GM12878 (cell line): Measurements from ENCODE around the gene ANK3. TPM values are rescaled to one million over a fixed set of nuclear protein-coding genes. Genes with fewer than 3 reads are reported as not detected.

Experiments used
- ATAC-seq: fragments of 200-7000 bp; cut with Tn5 transposase; 3 replicates; pipeline ENCODE4 v1.9.1; 2020; ENCODE audit warnings: mild to moderate bottlenecking, moderate library complexity
- BruUV-seq: library from RNA; stranded (reverse); fragments of 400-500 nt; replicated peaks from 2 replicates; lab custom pipeline; 2021; lab: Mats Ljungman, UMichigan
- CTCF ChIA-PET: fragments of 300-600 bp; sonication (Branson Sonifier 250); formaldehyde crosslinking; extraction: SDS; loops from one replicate; lab custom pipeline; 2021; ENCODE audit warnings: inconsistent platforms; lab: Yijun Ruan, JAX
- POLR2A ChIA-PET: fragments of 350-600 bp; formaldehyde crosslinking; extraction: SDS; loops from one replicate; lab custom pipeline; 2021; ENCODE audit warnings: inconsistent platforms; lab: Charles Lee
- RAD21 ChIA-PET: fragments of 300-600 bp; sonication (Branson Sonifier 250); formaldehyde crosslinking; loops from one replicate; lab custom pipeline; 2023; ENCODE audit warnings: antibody characterized with exemption; ENCODE audit not compliant: unreplicated experiment; lab: Charles Lee
- SMC1A ChIA-PET: fragments of 300-600 bp; sonication (Branson Sonifier 250); formaldehyde crosslinking; loops from one replicate; lab custom pipeline; 2023; ENCODE audit not compliant: unreplicated experiment, uncharacterized antibody; lab: Charles Lee
- DNase-seq: peaks from one replicate; pipeline ENCODE4 v3.0.0-alpha.2; 2011; ENCODE audit warnings: low read depth, low spot score
- FAIRE-seq: peaks from 3 replicates; lab custom pipeline; 2011; peaks lifted over from hg19 to GRCh38; lab: Jason Lieb, UNC
- H2AFZ ChIP-seq: 2 replicates; pipeline ENCODE4 v1.6.0; 2011; ENCODE audit warnings: low read depth, low read length, control low read depth; ENCODE audit not compliant: control insufficient read depth
- H3K27ac ChIP-seq: 2 replicates; pipeline ENCODE4 v1.5.1; 2011; ENCODE audit warnings: control low read depth; ENCODE audit not compliant: control insufficient read depth, insufficient read depth
- H3K27me3 ChIP-seq, 2 experiments: replicated peaks in 1 of 2; 2 replicates each; pipeline versions ENCODE4 v1.6.0 to v1.6.1; 2011; ENCODE audit warnings: low read length in 1 of 2; ENCODE audit not compliant: control insufficient read depth in 2 of 2, insufficient read depth in 2 of 2
- H3K36me3 ChIP-seq, 2 experiments: 2 replicates each; pipeline ENCODE4 v1.5.1; 2011; ENCODE audit warnings: low read length in 1 of 2; ENCODE audit not compliant: control insufficient read depth in 2 of 2, insufficient read depth in 2 of 2
- H3K4me1 ChIP-seq: 2 replicates; pipeline ENCODE4 v1.6.1; 2011; ENCODE audit warnings: mild to moderate bottlenecking, low read length, moderate library complexity, mixed read lengths; ENCODE audit not compliant: control insufficient read depth, insufficient read depth
- H3K4me2 ChIP-seq: 2 replicates; pipeline ENCODE4 v1.6.0; 2011; ENCODE audit warnings: control low read depth; ENCODE audit not compliant: control insufficient read depth, insufficient read depth
- H3K4me3 ChIP-seq: fragments of 200-600 bp; sonication (generic); 2 replicates; pipeline ENCODE4 v1.5.1; 2016
- H3K79me2 ChIP-seq: 2 replicates; pipeline ENCODE4 v1.6.0; 2011; ENCODE audit warnings: low read length; ENCODE audit not compliant: control insufficient read depth, insufficient read depth
- H3K9ac ChIP-seq: 2 replicates; pipeline ENCODE4 v1.8.0; 2011; ENCODE audit warnings: low read length, control low read depth, mixed read lengths; ENCODE audit not compliant: control insufficient read depth, insufficient read depth
- H3K9me3 ChIP-seq: replicated peaks from 3 replicates; pipeline ENCODE4 v1.5.1; 2011; ENCODE audit warnings: mild to moderate bottlenecking, low read length; ENCODE audit not compliant: control insufficient read depth, insufficient read depth
- H4K20me1 ChIP-seq: 2 replicates; pipeline ENCODE4 v1.6.0; 2011; ENCODE audit not compliant: control insufficient read depth, insufficient read depth
- ATF3 ChIP-seq: IDR thresholded peaks from 2 replicates; pipeline ENCODE4 v1.6.1; 2011; ENCODE audit warnings: low read depth, mild to moderate bottlenecking, low read length, moderate library complexity, borderline replicate concordance; ENCODE audit errors: extremely low read depth
- BMI1 ChIP-seq: fragments of 450-650 bp; IDR thresholded peaks from 2 replicates; pipeline ENCODE4 v1.6.1; 2016; ENCODE audit warnings: mild to moderate bottlenecking, moderate library complexity, borderline replicate concordance
- BRCA1 ChIP-seq: IDR thresholded peaks from 2 replicates; pipeline ENCODE4 v1.6.1; 2011; ENCODE audit warnings: low read depth, low read length, improper control_type of control experiment
- CTCF ChIP-seq, 3 experiments: IDR thresholded peaks in 2 of 3; conservative IDR thresholded peaks in 1 of 3; 2 replicates each; pipeline ENCODE4 v1.5.1; 2011; ENCODE audit warnings: low read depth in 3 of 3, low read length in 3 of 3, mild to moderate bottlenecking in 3 of 3, control low read depth in 2 of 3, moderate library complexity in 2 of 3, inconsistent platforms in 1 of 3, mixed read lengths in 1 of 3; ENCODE audit not compliant: control insufficient read depth in 2 of 3, insufficient read depth in 1 of 3; ENCODE audit errors: extremely low read depth in 1 of 3
- EED ChIP-seq: sonication (generic); IDR thresholded peaks from 2 replicates; pipeline ENCODE4 v1.6.1; 2016; ENCODE audit warnings: antibody characterized with exemption, low read depth
- GATAD2B ChIP-seq: fragments of 450-650 bp; conservative IDR thresholded peaks from 2 replicates; pipeline ENCODE4 v1.6.1; 2017; ENCODE audit warnings: low read depth, mild to moderate bottlenecking, moderate library complexity
- HDAC6 ChIP-seq: fragments of 200-600 bp; sonication (generic); IDR thresholded peaks from one replicate; pipeline ENCODE4 v1.8.0; 2017; ENCODE audit warnings: antibody characterized with exemption; ENCODE audit not compliant: unreplicated experiment
- HDGF ChIP-seq: fragments of 450-650 bp; IDR thresholded peaks from 2 replicates; pipeline ENCODE4 v1.6.1; 2016; ENCODE audit warnings: antibody characterized with exemption
- LARP7 ChIP-seq: fragments of 450-650 bp; IDR thresholded peaks from 2 replicates; pipeline ENCODE4 v1.6.1; 2017; ENCODE audit warnings: mild to moderate bottlenecking
- REST ChIP-seq: IDR thresholded peaks from 2 replicates; pipeline ENCODE4 v1.6.1; 2012; ENCODE audit warnings: mild to moderate bottlenecking, low read depth, low read length
- SIX5 ChIP-seq: IDR thresholded peaks from 2 replicates; pipeline ENCODE4 v1.6.1; 2011; ENCODE audit warnings: mild to moderate bottlenecking, low read depth, low read length, moderate library complexity; ENCODE audit not compliant: severe bottlenecking
- SKIL ChIP-seq: fragments of 450-650 bp; IDR thresholded peaks from 2 replicates; pipeline ENCODE4 v1.6.1; 2017; ENCODE audit warnings: mild to moderate bottlenecking, low read depth, inconsistent platforms; ENCODE audit not compliant: poor library complexity, severe bottlenecking
- SP1 ChIP-seq: IDR thresholded peaks from one replicate; pipeline ENCODE4 v1.6.1; 2011; ENCODE audit warnings: low read depth, low read length
- SREBF1 ChIP-seq: IDR thresholded peaks from 2 replicates; pipeline ENCODE4 v1.6.1; 2012; ENCODE audit warnings: mild to moderate bottlenecking, low read length
- ZNF622 ChIP-seq: fragments of 450-650 bp; IDR thresholded peaks from 2 replicates; pipeline ENCODE4 v1.6.1; 2017; ENCODE audit warnings: mild to moderate bottlenecking, inconsistent platforms
- ZZZ3 ChIP-seq: IDR thresholded peaks from 2 replicates; pipeline ENCODE4 v1.6.1; 2011; ENCODE audit warnings: low read depth; ENCODE audit not compliant: control insufficient read depth, insufficient read length
- in situ Hi-C: fragments of 300-500 bp; cut with MboI; formaldehyde crosslinking; loops from 9 replicates; pipeline ENCODE4 v1.14.3; 2018; ENCODE audit warnings: mixed read lengths
- intact Hi-C: fragments of 100-400 bp; cut with micrococcal nuclease; formaldehyde crosslinking; loops from one replicate; pipeline ENCODE4 v1.14.2; 2022; ENCODE audit not compliant: unreplicated experiment
- polyA plus RNA-seq, 11 experiments: library from polyadenylated mRNA; depleted of rRNA in 4 of 11; unstranded in 6 of 11; stranded (reverse) in 5 of 11; fragments of >200 nt; fragmentation: Nextera tagmentation in 4 of 11; fragmentation: Illumina TruSeq in 1 of 11; extraction: Ambion mirVana in 4 of 11; extraction: Trizol in 1 of 11; gene quantifications; 1 replicate in 1 of 11; 2 replicates in 10 of 11; pipeline versions ENCODE4 v1.2.1 to v1.2.3, GENCODE V29; 2011 to 2016; ENCODE audit warnings: inconsistent platforms in 2 of 11, missing spikeins in 2 of 11, low read depth in 1 of 11
- total RNA-seq, 4 experiments: library from RNA; depleted of rRNA in 3 of 4; stranded (reverse); fragments of >200 nt in 3 of 4; fragmentation: Illumina TruSeq in 1 of 4; extraction: Trizol in 1 of 4; gene quantifications; 2 replicates each; pipeline versions ENCODE4 v1.2.1 to v1.2.3, GENCODE V29; 2013 to 2021

ANK3 gene
- total and polyA plus RNA-seq, 10 of the 15 experiments (the other 5 are each of a cell fraction or from before 2014, with no cell fraction given) = 0.06 to 0.82 (median 0.20) TPM; not detected in 2

- in situ Hi-C loops = no loop called here
- intact Hi-C loops = no loop called here
- ChIA-PET SMC1A (no interaction called here), CTCF (no interaction called here), RAD21 (no interaction called here), POLR2A (no interaction called here)
- H3K4me1 ChIP-seq = no peaks in the 10 kb centered on the region
- no peak overlapping the region for H3K4me2 ChIP-seq
- H3K36me3 ChIP-seq = no peaks in the 10 kb centered on the region
- H3K79me2 ChIP-seq = no peaks in the 10 kb centered on the region
- no peak overlapping the region for H3K4me3 ChIP-seq
- no peaks in the 10 kb centered on the region for H3K27me3 ChIP-seq
- ATAC-seq (no peak), FAIRE-seq (no peak), DNase-seq (no peak)
- H2AFZ ChIP-seq = no peak overlapping the region
- no peaks in the 10 kb centered on the region for H3K9me3 ChIP-seq
- no peak overlapping the region for H3K27ac ChIP-seq
- H4K20me1 ChIP-seq = no peaks in the 10 kb centered on the region
- TF ChIP-seq SIX5 = no peak
- TF ChIP-seq HDAC6 = no peak
- TF ChIP-seq BMI1 = no peak
- no peak for TF ChIP-seq ZNF622
- TF ChIP-seq SKIL = no peak
- no peak for TF ChIP-seq ZZZ3
- TF ChIP-seq GATAD2B = no peak
- TF ChIP-seq CTCF (IDR thresholded peaks at IDR 0.05 in 2 of 3, conservative IDR thresholded peaks at IDR 0.05 in 1 of 3; ENCODE audit: control insufficient read depth in 2 of 3, extremely low read depth in 1 of 3, insufficient read depth in 1 of 3, low read depth in 3 of 3, low read length in 3 of 3) = no peak
- TF ChIP-seq SP1 = no peak
- no peak for TF ChIP-seq HDGF
- TF ChIP-seq SREBF1 = no peak
- TF ChIP-seq BRCA1 = no peak
- TF ChIP-seq ATF3 = no peak
- TF ChIP-seq LARP7 = no peak
- TF ChIP-seq EED = no peak
- no peak for TF ChIP-seq REST
- no TSS peak for BruUV-seq
- no peak overlapping the region for H3K9ac ChIP-seq
Observed at GRCh38 chr10:59977486-59977885, 412.2 kb downstream of the ANK3 start.
